ENCODE measurements around the gene PAIP2B.

- TF ChIP-seq TCF12 (IDR thresholded peaks at IDR 0.05; ENCODE audit: low read depth) (no peak), FOXM1 (IDR thresholded peaks at IDR 0.05; ENCODE audit: borderline replicate concordance, low read depth) (no peak)
Measured at GRCh38 chr2:71156573-71156972, 70.3 kb downstream of the PAIP2B start.

All from Ishikawa (cell line).